Smooth muscle cell (in vitro differentiated cells): ENCODE measurements around the gene ARHGAP10. TPM values are rescaled to one million over a fixed set of nuclear protein-coding genes. Genes with fewer than 3 reads are reported as not detected.

Source experiments
- DNase-seq: peaks from one replicate; lab custom pipeline; 2025; ENCODE audit not compliant: unreplicated experiment; lab: John Stamatoyannopoulos, UW
- H2AFZ ChIP-seq: fragments of 200-600 bp; sonication (generic); 2 replicates; pipeline ENCODE4 v1.6.0; 2016; ENCODE audit warnings: antibody characterized with exemption, low read depth, mild to moderate bottlenecking
- H3F3A ChIP-seq: fragments of 200-600 bp; sonication (generic); 2 replicates; pipeline ENCODE4 v1.6.0; 2017; ENCODE audit warnings: antibody characterized with exemption, low read depth
- H3K27ac ChIP-seq: fragments of 200-600 bp; sonication (generic); 2 replicates; pipeline ENCODE4 v1.5.1; 2016; ENCODE audit warnings: low read depth, mild to moderate bottlenecking
- H3K27me3 ChIP-seq: fragments of 200-600 bp; sonication (generic); 2 replicates; pipeline ENCODE4 v1.6.1; 2016; ENCODE audit warnings: low read depth, mild to moderate bottlenecking
- H3K36me3 ChIP-seq: fragments of 200-600 bp; sonication (generic); 2 replicates; pipeline ENCODE4 v1.5.1; 2016; ENCODE audit warnings: low read depth
- H3K4me1 ChIP-seq: fragments of 200-600 bp; sonication (generic); 2 replicates; pipeline ENCODE4 v1.5.1; 2016; ENCODE audit warnings: low read depth
- H3K4me2 ChIP-seq: fragments of 200-600 bp; sonication (generic); 2 replicates; pipeline ENCODE4 v1.6.0; 2016; ENCODE audit warnings: mild to moderate bottlenecking
- H3K4me3 ChIP-seq: fragments of 200-600 bp; sonication (generic); 2 replicates; pipeline ENCODE4 v1.5.1; 2016; ENCODE audit warnings: mild to moderate bottlenecking
- H3K79me2 ChIP-seq: fragments of 200-600 bp; sonication (generic); 2 replicates; pipeline ENCODE4 v1.6.0; 2016; ENCODE audit warnings: low read depth, mild to moderate bottlenecking
- H3K9ac ChIP-seq: fragments of 200-600 bp; sonication (generic); 2 replicates; pipeline ENCODE4 v1.6.0; 2016; ENCODE audit warnings: low read depth
- H3K9me3 ChIP-seq: fragments of 200-600 bp; sonication (generic); replicated peaks from 2 replicates; pipeline ENCODE4 v1.5.1; 2016; ENCODE audit warnings: low read depth
- H4K20me1 ChIP-seq: fragments of 200-600 bp; sonication (generic); 2 replicates; pipeline ENCODE4 v1.6.0; 2016; ENCODE audit warnings: low read depth
- WGBS: methylation state at CpG from one replicate; pipeline ENCODE4 v1.1.7; 2016; ENCODE audit warnings: low lambda C conversion rate; 5-methylcytosine and 5-hydroxymethylcytosine counted together
- polyA plus RNA-seq: library from polyadenylated mRNA; unstranded; fragments of >200 nt; fragmentation: Nextera tagmentation; extraction: Ambion mirVana; gene quantifications from 2 replicates; pipeline ENCODE4 v1.2.1, GENCODE V29; 2016
- total RNA-seq: library from RNA; depleted of rRNA; stranded (reverse); fragments of >200 nt; gene quantifications from 2 replicates; pipeline ENCODE4 v1.2.3, GENCODE V29; 2014
- TF ChIP-seq, protein P1 (sequence below): fragments of 200-600 bp; sonication (generic); IDR thresholded peaks from 2 replicates; pipeline ENCODE4 v1.5.1; 2017; ENCODE audit warnings: borderline replicate concordance, mild to moderate bottlenecking, antibody characterized with exemption; ENCODE audit not compliant: insufficient read depth, poor library complexity, severe bottlenecking

The ARHGAP10 gene
- total and polyA plus RNA-seq, 2 experiments from 2014 or later: 6.2 to 11.6 TPM

- no peak overlapping the region for H3K27ac ChIP-seq
- H2AFZ ChIP-seq: no peak overlapping the region
- H3F3A ChIP-seq: no peaks in the 10 kb centered on the region
- no peak overlapping the region for H3K9ac ChIP-seq
- DNase-seq: no peak
- H3K36me3 ChIP-seq: no peaks in the 10 kb centered on the region
- TF ChIP-seq, protein P1, sequence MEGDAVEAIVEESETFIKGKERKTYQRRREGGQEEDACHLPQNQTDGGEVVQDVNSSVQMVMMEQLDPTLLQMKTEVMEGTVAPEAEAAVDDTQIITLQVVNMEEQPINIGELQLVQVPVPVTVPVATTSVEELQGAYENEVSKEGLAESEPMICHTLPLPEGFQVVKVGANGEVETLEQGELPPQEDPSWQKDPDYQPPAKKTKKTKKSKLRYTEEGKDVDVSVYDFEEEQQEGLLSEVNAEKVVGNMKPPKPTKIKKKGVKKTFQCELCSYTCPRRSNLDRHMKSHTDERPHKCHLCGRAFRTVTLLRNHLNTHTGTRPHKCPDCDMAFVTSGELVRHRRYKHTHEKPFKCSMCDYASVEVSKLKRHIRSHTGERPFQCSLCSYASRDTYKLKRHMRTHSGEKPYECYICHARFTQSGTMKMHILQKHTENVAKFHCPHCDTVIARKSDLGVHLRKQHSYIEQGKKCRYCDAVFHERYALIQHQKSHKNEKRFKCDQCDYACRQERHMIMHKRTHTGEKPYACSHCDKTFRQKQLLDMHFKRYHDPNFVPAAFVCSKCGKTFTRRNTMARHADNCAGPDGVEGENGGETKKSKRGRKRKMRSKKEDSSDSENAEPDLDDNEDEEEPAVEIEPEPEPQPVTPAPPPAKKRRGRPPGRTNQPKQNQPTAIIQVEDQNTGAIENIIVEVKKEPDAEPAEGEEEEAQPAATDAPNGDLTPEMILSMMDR: no peak
- peaks cover 3% of the 10 kb centered on the region for H3K79me2 ChIP-seq
- H4K20me1 ChIP-seq: no peaks in the 10 kb centered on the region
- WGBS: 98% methylated on average over 6 of the region's 6 CpGs
- no peaks in the 10 kb centered on the region for H3K4me1 ChIP-seq
- H3K4me2 ChIP-seq: no peak overlapping the region
- no peaks in the 10 kb centered on the region for H3K27me3 ChIP-seq
- no peaks in the 10 kb centered on the region for H3K9me3 ChIP-seq
- H3K4me3 ChIP-seq: no peak overlapping the region
Measured at GRCh38 chr4:148022975-148023374, 291.1 kb downstream of the ARHGAP10 start.

GRCh38 chr4:148023512-148024181 lies 291.8 kb downstream of the ARHGAP10 start:
- no peaks in the 10 kb centered on the region for H3K9me3 ChIP-seq
- H3F3A ChIP-seq: no peaks in the 10 kb centered on the region
- peaks cover 2% of the 10 kb centered on the region for H3K36me3 ChIP-seq
- no peaks in the 10 kb centered on the region for H3K4me1 ChIP-seq
- H4K20me1 ChIP-seq: no peaks in the 10 kb centered on the region
- H3K4me3 ChIP-seq: no peak overlapping the region
- H3K9ac ChIP-seq: no peak overlapping the region
- H3K27ac ChIP-seq: no peak overlapping the region
- WGBS: 96% methylated on average over 9 of the region's 9 CpGs
- H3K79me2 ChIP-seq: peaks cover 3% of the 10 kb centered on the region
- no peak overlapping the region for H3K4me2 ChIP-seq
- DNase-seq: no peak
- no peaks in the 10 kb centered on the region for H3K27me3 ChIP-seq
- no peak overlapping the region for H2AFZ ChIP-seq
- TF ChIP-seq, protein P1: no peak

- Histone ChIP-seq H3K9me3 (no peaks in the 10 kb centered on the region), H3K9ac (no peak overlapping the region), H3K27me3 (no peaks in the 10 kb centered on the region), H3K79me2 (no peaks in the 10 kb centered on the region), H3K27ac (no peak overlapping the region), H3K36me3 (peaks cover 9% of the 10 kb centered on the region), H3K4me3 (no peak overlapping the region), H4K20me1 (no peaks in the 10 kb centered on the region), H3F3A (no peaks in the 10 kb centered on the region), H3K4me2 (no peak overlapping the region), H2AFZ (no peak overlapping the region), H3K4me1 (no peaks in the 10 kb centered on the region)
- TF ChIP-seq, protein P1: no peak
- WGBS: 85% methylated on average over 4 of the region's 4 CpGs
- no peak for DNase-seq
Measured at GRCh38 chr4:148025981-148026380, 294.1 kb downstream of the ARHGAP10 start.

DNA sequence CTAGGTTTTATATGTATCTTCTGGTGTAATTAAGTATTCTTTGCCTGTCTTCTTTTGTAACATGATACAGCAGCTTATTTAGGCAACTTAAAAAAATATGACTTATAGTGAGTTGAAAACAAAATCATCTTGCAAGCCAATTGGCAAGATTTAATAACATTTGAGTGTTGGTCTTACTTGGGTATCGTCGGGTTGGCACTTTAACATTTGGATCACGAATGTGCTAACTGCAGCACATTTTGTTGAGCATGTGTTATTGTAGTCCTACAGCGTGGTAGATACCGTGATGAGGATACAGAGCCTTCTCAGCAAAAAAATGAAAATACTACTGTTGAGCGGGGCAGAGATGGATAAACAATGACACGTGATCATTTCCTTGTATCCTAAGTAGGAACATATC lies 295.3 kb downstream of the ARHGAP10 start:
- no peaks in the 10 kb centered on the region for H3K79me2 ChIP-seq
- WGBS: 96% methylated on average over 7 of the region's 7 CpGs
- H2AFZ ChIP-seq: no peak overlapping the region
- H3K27me3 ChIP-seq: no peaks in the 10 kb centered on the region
- H4K20me1 ChIP-seq: no peaks in the 10 kb centered on the region
- no peak overlapping the region for H3K4me3 ChIP-seq
- no peak overlapping the region for H3K4me2 ChIP-seq
- H3K4me1 ChIP-seq: no peaks in the 10 kb centered on the region
- no peak for DNase-seq
- no peak overlapping the region for H3K9ac ChIP-seq
- TF ChIP-seq, protein P1: no peak
- no peaks in the 10 kb centered on the region for H3K9me3 ChIP-seq
- H3K36me3 ChIP-seq: peaks cover 9% of the 10 kb centered on the region
- H3K27ac ChIP-seq: no peak overlapping the region
- H3F3A ChIP-seq: no peaks in the 10 kb centered on the region
